ENCODE data around the gene CABP5. TPM values are rescaled to one million over a fixed set of nuclear protein-coding genes. Genes with fewer than 3 reads are reported as not detected.

Gene CABP5
- total RNA-seq, 1 experiment from 2014 or later, result not detected

DNA sequence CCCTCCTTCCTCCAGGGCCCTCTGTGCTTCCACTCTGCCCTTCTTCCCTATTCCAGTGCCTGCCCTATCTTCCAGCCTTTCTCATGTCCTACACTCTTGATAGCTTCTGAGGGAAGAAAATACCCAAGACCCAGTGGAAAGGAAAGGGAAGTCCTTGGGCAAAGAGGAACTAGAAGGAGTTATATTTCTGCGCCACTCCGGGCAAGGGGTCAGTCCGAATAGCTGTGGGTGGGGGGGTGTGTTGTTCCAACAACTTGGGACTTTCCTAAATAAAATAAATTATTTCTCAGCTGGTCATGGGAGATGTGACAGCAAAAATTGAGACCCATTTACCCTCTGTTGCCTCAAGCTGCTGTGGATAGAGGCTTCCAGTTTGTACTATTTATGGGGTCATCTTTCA lies 23.2 kb downstream of the CABP5 start:
- DNase-seq, result no peak
- Histone ChIP-seq H2BK5ac (ENCODE audit: insufficient read length, low read length) (no peak overlapping the region), H3K27ac (ENCODE audit: insufficient read length, low read depth, low read length) (no peak overlapping the region), H3K14ac (ENCODE audit: insufficient read depth, low read length) (no peak overlapping the region), H3K9me3 (ENCODE audit: control insufficient read depth, low read depth, low read length) (no peaks in the 10 kb centered on the region), H3K18ac (ENCODE audit: insufficient read length, low read depth, low read length) (no peak overlapping the region), H4K91ac (ENCODE audit: insufficient read length, low read depth, low read length) (no peak overlapping the region), H3K4me1 (ENCODE audit: insufficient read depth, low read length) (no peaks in the 10 kb centered on the region), H4K5ac (ENCODE audit: insufficient read length, low read depth, low read length) (no peak overlapping the region), H2BK120ac (ENCODE audit: low read depth, low read length, poor library complexity, severe bottlenecking) (no peak overlapping the region), H3K79me2 (ENCODE audit: insufficient read depth, low read length) (0 out of 2 replicates have a peak, but pooled peaks cover 2% of the 10 kb centered on the region), H3K79me1 (ENCODE audit: insufficient read depth, low read depth, low read length, poor library complexity, severe bottlenecking) (no peaks in the 10 kb centered on the region), H3K4me2 (ENCODE audit: insufficient read depth, insufficient read length, low read length) (no peak overlapping the region), H2BK12ac (ENCODE audit: insufficient read length, low read depth, low read length) (no peak overlapping the region), H2AK5ac (ENCODE audit: insufficient read length, low read length) (no peak overlapping the region), H2BK15ac (ENCODE audit: low read depth, low read length) (no peak overlapping the region), H3K4ac (ENCODE audit: low read depth, low read length) (no peak overlapping the region), H3K27me3 (ENCODE audit: insufficient read depth, low read length) (no peaks in the 10 kb centered on the region), H4K8ac (replicated peaks; ENCODE audit: insufficient read length, low read depth, low read length) (no peak overlapping the region), H3K23ac (ENCODE audit: insufficient read length, low read depth, low read length) (no peak overlapping the region), H3K56ac (ENCODE audit: insufficient read length, low read depth, low read length) (no peak overlapping the region), H2BK20ac (ENCODE audit: low read depth, low read length, poor library complexity, severe bottlenecking) (no peak overlapping the region), H2AFZ (ENCODE audit: low read length) (no peak overlapping the region), H3K9ac (ENCODE audit: extremely low read depth, insufficient read length, low read length) (no peak overlapping the region), H3K23me2 (ENCODE audit: insufficient read length, low read depth, low read length, poor library complexity, severe bottlenecking) (no peaks in the 10 kb centered on the region), H4K20me1 (ENCODE audit: control insufficient read depth, insufficient read depth, insufficient read length) (no peaks in the 10 kb centered on the region), H3T11ph (ENCODE audit: low read length) (no peak overlapping the region)
- peaks cover 10% of the 10 kb centered on the region for H3K27me3 Mint-ChIP-seq (ENCODE audit: low read depth)
- H3K36me3 Mint-ChIP-seq (ENCODE audit: insufficient read depth in 1 of 3, low read depth in 3 of 3), result no peaks in the 10 kb centered on the region
- no peak overlapping the region for H3K27ac Mint-ChIP-seq
- H3K9me3 Mint-ChIP-seq, result peaks cover 0 to 3% of the 10 kb centered on the region in 2 experiments; a peak in 1 of 5 replicates
- no CpG with 5 or more reads among the region's 3 CpGs for WGBS (ENCODE audit: extremely low coverage, insufficient read length, low lambda C conversion rate)
- TF ChIP-seq, protein P1, sequence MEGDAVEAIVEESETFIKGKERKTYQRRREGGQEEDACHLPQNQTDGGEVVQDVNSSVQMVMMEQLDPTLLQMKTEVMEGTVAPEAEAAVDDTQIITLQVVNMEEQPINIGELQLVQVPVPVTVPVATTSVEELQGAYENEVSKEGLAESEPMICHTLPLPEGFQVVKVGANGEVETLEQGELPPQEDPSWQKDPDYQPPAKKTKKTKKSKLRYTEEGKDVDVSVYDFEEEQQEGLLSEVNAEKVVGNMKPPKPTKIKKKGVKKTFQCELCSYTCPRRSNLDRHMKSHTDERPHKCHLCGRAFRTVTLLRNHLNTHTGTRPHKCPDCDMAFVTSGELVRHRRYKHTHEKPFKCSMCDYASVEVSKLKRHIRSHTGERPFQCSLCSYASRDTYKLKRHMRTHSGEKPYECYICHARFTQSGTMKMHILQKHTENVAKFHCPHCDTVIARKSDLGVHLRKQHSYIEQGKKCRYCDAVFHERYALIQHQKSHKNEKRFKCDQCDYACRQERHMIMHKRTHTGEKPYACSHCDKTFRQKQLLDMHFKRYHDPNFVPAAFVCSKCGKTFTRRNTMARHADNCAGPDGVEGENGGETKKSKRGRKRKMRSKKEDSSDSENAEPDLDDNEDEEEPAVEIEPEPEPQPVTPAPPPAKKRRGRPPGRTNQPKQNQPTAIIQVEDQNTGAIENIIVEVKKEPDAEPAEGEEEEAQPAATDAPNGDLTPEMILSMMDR (conservative IDR thresholded peaks at IDR 0.05), result no peak
- H3K4me3 Mint-ChIP-seq, result no peak overlapping the region
- H3K4me1 Mint-ChIP-seq, result peaks cover 9 to 22% of the 10 kb centered on the region in 2 experiments
